Sciatic nerve (tissue), 2 donors: ENCODE measurements around the gene MTG2. TPM values are rescaled to one million over a fixed set of nuclear protein-coding genes. Genes with fewer than 3 reads are reported as not detected.

Experiments used
- ATAC-seq: fragments of 200-7000 bp; cut with Tn5 transposase; one replicate; pipeline ENCODE4 v1.9.1; 2020; ENCODE audit warnings: mild to moderate bottlenecking, moderate library complexity
- DNase-seq: peaks from one replicate; pipeline ENCODE4 v3.0.0-alpha.2; 2020; ENCODE audit warnings: low spot score
- intact Hi-C: fragments of 100-400 bp; cut with DNase I; formaldehyde crosslinking; loops from one replicate; pipeline ENCODE4 v1.14.2; 2022
- total RNA-seq: library from RNA; stranded (reverse); fragmentation: NEBNext Ultra II Directional; extraction: Animal tissue kit (Norgen Biotek cat#: 25700); gene quantifications from one replicate; pipeline ENCODE4 v1.2.1, GENCODE V29; 2021
- donor health status: DM: no; HTN: no; CAD: no.
- donor health status: DM: no; HTN: no; CAD: no.

Gene MTG2
- total RNA-seq, 1 donor from 2014 or later: 31.4 TPM

GRCh38 chr20:62237801-62238568 lies 55.2 kb downstream of the MTG2 start, which contains the start of gene OSBPL2:
OSBPL2 (plus strand) TSS chr20:62238521; CDS start chr20:62256185, 17,664 bp downstream.
- ATAC-seq (peak; percentile 100), DNase-seq (peak; percentile 100)
- intact Hi-C loops: no loop called here

- intact Hi-C loops: no loop called here
- DNase-seq (no peak), ATAC-seq (no peak)
Observed at GRCh38 chr20:62238569-62239277, 55.9 kb downstream of the MTG2 start.

GRCh38 chr20:62239278-62239879 lies 56.6 kb downstream of the MTG2 start:
- ATAC-seq (no peak), DNase-seq (no peak)
- intact Hi-C loops: no loop called here

- DNase-seq: no peak
- no peak for ATAC-seq
Observed at GRCh38 chr20:62240020-62240685, 57.3 kb downstream of the MTG2 start.

GRCh38 chr20:62241506-62241905 lies 58.7 kb downstream of the MTG2 start:
- intact Hi-C loops: no loop called here
- DNase-seq: no peak
- ATAC-seq: no peak

More at GRCh38 chr20:62240020-62240685, 57.3 kb downstream of the MTG2 start:
- intact Hi-C loops: no loop called here

- DNase-seq (no peak), ATAC-seq (no peak)
- intact Hi-C loops: no loop called here
Observed at GRCh38 chr20:62242176-62242575, 59.3 kb downstream of the MTG2 start.

GRCh38 chr20:62243106-62243505 lies 60.3 kb downstream of the MTG2 start:
- no peak for DNase-seq
- intact Hi-C loops: no loop called here
- no peak for ATAC-seq

- intact Hi-C loops: no loop called here
- ATAC-seq: no peak
- DNase-seq: no peak
Observed at GRCh38 chr20:62243906-62244515, 61.2 kb downstream of the MTG2 start.

GRCh38 chr20:62244644-62245108 lies 61.8 kb downstream of the MTG2 start:
- intact Hi-C loops: no loop called here
- ATAC-seq: no peak
- no peak for DNase-seq

GRCh38 chr20:62245911-62246280 lies 63.1 kb downstream of the MTG2 start:
- ATAC-seq: no peak
- DNase-seq: no peak
- intact Hi-C loops: no loop called here

GRCh38 chr20:62246431-62246830 lies 63.6 kb downstream of the MTG2 start:
- DNase-seq (no peak), ATAC-seq (no peak)
- intact Hi-C loops: no loop called here

- intact Hi-C loops: no loop called here
- peak; percentile 72 for ATAC-seq
Observed at GRCh38 chr20:62246872-62247652, 64.2 kb downstream of the MTG2 start.

GRCh38 chr20:62248890-62249560 lies 66.2 kb downstream of the MTG2 start:
- no peak for ATAC-seq
- no peak for DNase-seq
- intact Hi-C loops: no loop called here

More at GRCh38 chr20:62246872-62247652, 64.2 kb downstream of the MTG2 start:
- no peak for DNase-seq

GRCh38 chr20:62252342-62252966 lies 69.6 kb downstream of the MTG2 start:
- intact Hi-C loops: no loop called here
- DNase-seq (no peak), ATAC-seq (no peak)
